GM21723 (cell line): ENCODE measurements around the gene TRIM65.

Experiments
- ATAC-seq: cut with Tn5 transposase; IDR thresholded peaks from one replicate; pipeline ENCODE4 v1.9.1; 2021; ENCODE audit warnings: mild to moderate bottlenecking, moderate library complexity; ENCODE audit not compliant: unreplicated experiment

The TRIM65 gene, protein sequence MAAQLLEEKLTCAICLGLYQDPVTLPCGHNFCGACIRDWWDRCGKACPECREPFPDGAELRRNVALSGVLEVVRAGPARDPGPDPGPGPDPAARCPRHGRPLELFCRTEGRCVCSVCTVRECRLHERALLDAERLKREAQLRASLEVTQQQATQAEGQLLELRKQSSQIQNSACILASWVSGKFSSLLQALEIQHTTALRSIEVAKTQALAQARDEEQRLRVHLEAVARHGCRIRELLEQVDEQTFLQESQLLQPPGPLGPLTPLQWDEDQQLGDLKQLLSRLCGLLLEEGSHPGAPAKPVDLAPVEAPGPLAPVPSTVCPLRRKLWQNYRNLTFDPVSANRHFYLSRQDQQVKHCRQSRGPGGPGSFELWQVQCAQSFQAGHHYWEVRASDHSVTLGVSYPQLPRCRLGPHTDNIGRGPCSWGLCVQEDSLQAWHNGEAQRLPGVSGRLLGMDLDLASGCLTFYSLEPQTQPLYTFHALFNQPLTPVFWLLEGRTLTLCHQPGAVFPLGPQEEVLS

GRCh38 chr17:75896415-75897159, at the start of gene TRIM65:
Gene TRIM65, minus strand, starts transcription at chr17:75896951. Its CDS starts 14 bp downstream, at chr17:75896937.
- ATAC-seq, result peak; percentile 52

GRCh38 chr17:75945211-75945610, 48.5 kb upstream of the TRIM65 start:
- ATAC-seq, result no peak

DNA sequence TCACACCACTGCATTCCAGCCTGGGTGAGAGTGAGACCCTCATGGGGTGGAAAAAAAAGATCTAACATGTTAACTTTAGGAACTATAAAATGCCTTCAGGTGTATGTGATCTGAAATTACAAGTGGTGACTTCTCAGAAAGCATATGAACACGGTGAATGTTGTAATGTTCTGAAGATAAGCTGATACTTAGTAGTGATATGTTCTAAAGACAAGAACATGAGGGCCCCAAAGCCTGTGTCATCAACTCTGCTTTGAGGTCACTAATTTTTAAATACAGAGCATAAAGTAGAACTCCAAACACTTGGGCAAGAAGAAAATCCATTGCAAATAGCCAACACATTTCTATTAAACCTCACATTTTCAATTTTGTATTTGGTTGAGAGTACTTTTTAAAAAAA, 46.7 kb upstream of the TRIM65 start:
- ATAC-seq, result no peak

DNA sequence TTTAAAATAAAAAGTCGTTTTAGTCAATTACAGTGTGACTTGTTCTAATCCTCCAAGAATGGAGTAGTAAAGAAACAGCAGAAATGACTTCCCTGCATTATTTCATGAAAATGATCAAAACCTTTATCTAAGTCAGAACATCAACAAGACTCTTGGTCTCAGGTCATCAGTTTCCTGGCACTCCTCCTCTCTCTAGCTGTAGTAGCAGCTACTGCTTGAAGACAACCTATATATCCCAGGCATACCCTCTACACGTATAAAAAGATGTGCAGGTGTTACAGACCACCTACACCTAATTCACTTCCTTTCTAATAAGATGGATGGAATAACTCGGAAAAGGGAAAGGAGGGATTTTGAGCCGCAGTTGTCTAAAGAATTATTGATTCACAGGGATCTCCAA, 45.7 kb upstream of the TRIM65 start:
- ATAC-seq, result no peak

- no peak for ATAC-seq
These were observed 44.7 kb upstream of the TRIM65 start for GRCh38 chr17:75941442-75941819.

GRCh38 chr17:75940727-75941441, 44.1 kb upstream of the TRIM65 start, which contains the start of gene FBF1:
Gene FBF1, minus strand, starts transcription at chr17:75941042. Its CDS starts 2,893 bp downstream, at chr17:75938149.
- ATAC-seq, result peak; percentile 94

GRCh38 chr17:75937652-75938051, 40.9 kb upstream of the TRIM65 start:
- ATAC-seq, result no peak

DNA sequence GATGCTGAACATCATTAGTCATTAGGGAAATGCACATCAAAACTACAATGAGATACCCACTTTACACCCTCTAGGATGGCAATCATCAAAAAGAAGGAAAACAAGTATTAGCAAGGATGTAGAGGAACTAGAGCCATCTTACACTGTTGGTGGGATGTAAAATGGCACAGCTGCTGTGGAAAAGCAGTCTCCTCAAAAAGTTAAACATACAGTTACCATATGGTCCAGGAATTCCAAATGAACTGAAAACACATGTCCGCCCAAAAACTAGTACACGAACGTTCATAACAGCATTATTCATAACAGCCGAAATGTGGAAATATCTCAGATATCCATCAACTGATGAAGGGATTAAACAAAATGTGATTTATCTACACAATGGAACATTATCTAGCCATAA, 37.1 kb upstream of the TRIM65 start:
- ATAC-seq, result no peak

DNA sequence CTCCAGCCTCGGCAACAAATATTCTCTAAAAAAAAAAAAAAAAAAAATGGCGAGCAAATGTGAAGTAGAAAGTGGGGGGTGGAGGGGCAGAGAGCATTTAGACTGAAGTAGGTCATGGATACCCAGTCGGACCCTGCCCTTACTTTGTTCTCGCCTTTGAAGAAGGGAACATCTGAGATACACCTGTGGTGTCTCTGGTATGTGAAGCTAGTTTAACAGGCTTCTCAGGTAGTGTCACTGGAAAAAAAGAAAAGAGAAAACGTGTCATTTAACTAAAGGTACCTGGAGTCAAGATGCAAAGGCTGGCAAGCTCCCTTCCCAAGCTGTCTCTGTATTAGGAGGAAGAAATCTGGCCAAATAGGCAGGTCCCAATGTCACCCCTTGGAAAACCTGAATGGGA, 36.1 kb upstream of the TRIM65 start:
- no peak for ATAC-seq

DNA sequence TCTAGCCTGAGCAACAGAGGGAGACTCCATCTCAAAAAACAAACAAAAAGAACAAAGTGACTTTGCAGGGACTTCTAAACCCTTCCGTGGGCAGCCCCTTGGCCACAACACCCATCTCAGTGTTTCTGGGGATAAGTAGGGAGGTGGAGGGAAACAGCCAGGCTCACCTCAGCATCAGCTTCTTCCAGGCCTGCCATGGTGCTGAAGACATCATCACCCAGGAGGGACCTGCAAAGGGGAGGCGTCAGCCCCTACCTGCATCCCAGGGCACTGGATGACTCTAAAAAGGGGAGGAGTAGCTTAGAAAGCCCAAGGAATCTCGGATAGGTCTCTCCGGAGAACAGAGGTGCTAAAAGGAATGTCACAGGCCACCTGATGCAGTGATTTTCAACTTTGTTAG, 34.3 kb upstream of the TRIM65 start:
- ATAC-seq, result no peak

DNA sequence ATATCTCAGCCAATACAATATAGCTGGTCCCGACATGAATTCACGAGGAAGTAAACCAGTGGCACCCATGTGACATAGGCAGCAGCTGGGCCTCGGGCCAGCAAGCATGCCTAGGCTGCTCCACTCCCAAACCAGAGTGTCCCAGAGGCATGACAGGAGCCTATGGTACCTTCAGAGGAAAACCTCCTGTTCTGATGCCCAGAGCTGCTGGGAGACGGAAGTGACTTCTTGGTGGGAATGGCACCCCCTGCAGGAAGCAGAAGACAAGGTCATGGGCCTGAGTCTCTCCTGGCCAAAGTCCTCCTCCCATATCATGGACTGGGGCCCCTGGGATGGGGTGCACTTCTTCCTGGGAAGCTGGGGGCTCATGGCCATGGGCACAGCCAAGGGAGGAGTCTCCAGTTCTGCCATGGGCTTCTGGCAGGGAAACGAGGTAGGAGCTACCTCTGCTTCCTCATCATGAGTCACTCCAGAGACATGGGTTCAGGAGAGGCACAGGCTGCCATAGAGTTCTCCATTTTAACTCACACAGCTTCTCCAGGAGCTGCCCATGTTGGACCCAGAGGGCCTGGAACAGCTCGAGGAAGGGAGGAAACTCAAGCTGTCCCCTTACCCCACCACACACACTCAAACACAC, 30.7 kb upstream of the TRIM65 start:
- ATAC-seq, result no peak

- no peak for ATAC-seq
These were observed 29.7 kb upstream of the TRIM65 start for GRCh38 chr17:75926456-75926855.

DNA sequence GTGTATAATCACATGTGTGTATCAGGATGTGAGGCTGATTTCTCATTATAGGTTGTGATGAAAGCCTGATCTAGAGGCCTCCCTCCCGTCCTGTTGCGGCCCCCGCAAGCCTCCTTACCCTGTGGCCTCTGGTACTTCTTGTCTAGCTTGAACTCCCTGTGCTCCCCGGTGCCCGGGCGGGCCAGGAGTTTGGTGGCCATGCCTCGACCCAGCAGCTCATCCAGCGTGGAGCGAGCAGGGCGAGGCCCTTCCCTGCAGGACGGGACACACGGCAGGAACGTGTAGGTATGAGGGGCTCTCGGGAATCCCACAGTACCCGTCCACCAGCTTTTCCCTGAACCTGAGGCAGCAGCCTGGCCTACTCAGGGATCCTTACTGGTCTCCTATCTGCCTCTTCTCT, 29.2 kb upstream of the TRIM65 start:
- no peak for ATAC-seq

DNA sequence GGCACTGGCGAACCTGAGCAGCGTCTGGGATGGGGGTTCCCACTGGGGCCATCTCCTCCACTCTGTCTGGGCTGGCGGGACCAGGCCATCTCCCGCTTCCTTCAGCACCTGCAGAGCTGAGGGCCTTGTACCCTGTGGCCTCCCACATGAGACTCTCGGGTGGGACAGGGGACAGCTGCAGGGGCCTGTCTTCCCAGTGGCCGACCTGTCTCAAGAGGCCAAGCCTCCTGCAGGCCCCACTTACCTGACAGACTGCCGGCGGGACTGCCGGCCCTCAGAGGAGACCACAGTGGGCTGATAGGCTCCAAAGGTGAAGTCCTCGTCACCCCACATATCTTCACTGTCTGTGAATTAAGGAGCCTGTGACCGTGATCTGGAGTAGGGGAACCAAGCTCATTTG, 28.4 kb upstream of the TRIM65 start:
- ATAC-seq, result no peak

GRCh38 chr17:75922963-75923874, 26.5 kb upstream of the TRIM65 start:
- no peak for ATAC-seq

DNA sequence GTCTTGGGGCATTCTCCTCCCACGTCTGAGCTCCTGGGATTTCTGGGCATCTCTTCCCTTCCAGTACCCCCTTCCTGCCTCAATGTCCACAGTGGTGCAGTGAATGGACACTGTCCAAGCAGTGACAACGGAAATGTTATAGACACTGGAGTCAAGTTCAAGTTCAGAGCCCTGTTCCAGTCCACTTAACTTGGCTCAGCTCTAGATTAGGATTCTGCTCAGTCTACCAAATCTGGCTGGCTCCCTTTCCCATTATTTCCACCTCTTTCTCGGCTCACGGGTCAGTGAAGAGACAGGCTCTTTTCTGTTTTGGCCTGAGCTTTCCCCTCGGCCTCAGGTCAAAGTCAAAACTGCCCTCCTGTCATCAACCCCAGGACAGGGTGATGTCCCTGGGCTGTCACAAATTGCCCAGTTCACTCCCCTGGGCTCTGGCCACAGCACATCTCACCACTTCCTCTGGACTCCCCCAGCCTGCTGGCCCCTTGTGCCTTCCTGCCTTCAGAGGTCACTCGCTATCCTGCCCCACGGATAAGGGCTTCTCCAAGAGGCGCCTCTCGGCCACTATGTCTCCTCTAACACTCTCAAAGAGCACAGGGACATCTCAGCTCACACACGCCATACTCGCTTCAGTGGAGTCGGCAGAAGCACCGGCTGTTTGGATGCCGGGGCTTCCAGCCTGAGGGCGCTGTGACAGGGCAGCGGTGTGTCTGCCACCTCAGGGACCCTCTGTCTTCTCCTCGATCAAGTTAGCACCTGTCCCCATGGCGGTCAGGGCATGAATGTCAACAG, 25.6 kb upstream of the TRIM65 start:
- ATAC-seq, result no peak

DNA sequence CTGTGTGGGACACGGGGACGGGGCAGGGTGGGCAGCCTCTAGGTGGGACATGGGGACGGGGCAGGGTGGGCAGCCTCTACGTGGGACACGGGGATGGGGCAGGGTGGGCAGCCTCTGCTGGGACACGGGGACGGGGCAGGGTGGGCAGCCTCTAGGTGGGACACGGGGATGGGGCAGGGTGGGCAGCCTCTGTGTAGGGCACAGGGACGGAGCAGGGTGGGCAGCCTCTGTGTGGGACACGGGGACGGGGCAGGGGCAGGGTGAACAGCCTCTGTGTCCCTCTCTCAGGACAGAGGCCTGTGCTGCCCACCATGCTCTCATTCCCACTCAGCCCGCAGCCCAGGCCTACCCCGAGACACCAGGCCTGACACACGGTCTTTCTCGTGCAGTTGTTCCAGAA, 24.8 kb upstream of the TRIM65 start:
- no peak for ATAC-seq

GRCh38 chr17:75920045-75920560, 23.4 kb upstream of the TRIM65 start:
- no peak for ATAC-seq

DNA sequence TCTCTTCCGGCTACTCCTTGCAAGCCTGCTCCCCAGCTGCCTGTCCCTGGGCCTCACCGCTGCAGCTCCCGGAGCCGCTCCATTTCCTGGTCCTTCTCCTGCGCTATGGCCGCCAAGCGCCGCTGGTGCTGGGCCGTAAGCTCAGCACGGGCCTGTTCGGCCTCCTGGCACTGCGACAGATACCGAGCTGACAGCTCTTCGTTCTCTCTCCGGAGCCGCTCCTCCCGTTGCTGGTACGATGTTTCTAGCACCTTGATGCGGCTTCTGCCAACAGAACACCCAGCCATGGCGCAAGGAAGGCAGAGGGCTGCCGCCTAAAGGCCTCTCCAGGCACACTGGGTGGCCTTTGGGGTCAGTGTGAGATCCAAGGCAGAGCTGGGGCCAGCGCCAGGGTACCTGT, 22.9 kb upstream of the TRIM65 start:
- no peak for ATAC-seq
